SK-N-SH (cell line): ENCODE results near the gene ZNF786. TPM values are rescaled to one million over a fixed set of nuclear protein-coding genes. Genes with fewer than 3 reads are reported as not detected.

Source experiments
- CTCF ChIA-PET: fragments of 300-600, 350-600 bp; formaldehyde crosslinking; extraction: SDS; loops from one replicate; lab custom pipeline; 2021; lab: Yijun Ruan, JAX
- POLR2A ChIA-PET: fragments of 350-600 bp; sonication (Branson Sonifier 250); formaldehyde crosslinking; extraction: SDS; loops from one replicate; lab custom pipeline; 2020; ENCODE audit warnings: antibody characterized with exemption, inconsistent platforms; lab: Yijun Ruan, JAX
- DNase-seq: peaks from one replicate; pipeline ENCODE4 v3.0.0; 2012
- H2AFZ ChIP-seq: fragments of 200-600 bp; sonication (generic); 2 replicates; pipeline ENCODE4 v1.8.1; 2016; ENCODE audit warnings: antibody characterized with exemption, mild to moderate bottlenecking, low read depth
- H3F3A ChIP-seq: fragments of 200-600 bp; sonication (generic); replicated peaks from 2 replicates; pipeline ENCODE3; 2016; ENCODE audit warnings: antibody characterized with exemption, mild to moderate bottlenecking; ENCODE audit not compliant: insufficient read depth
- H3K27ac ChIP-seq, 2 experiments: fragments of 200-500 bp in 1 of 2; fragments of 200-600 bp in 1 of 2; sonication (Bioruptor generic) in 1 of 2; sonication (generic), shearing (Covaris generic) in 1 of 2; 2 replicates each; pipeline versions ENCODE4 v1.5.1 to v1.6.1; 2014 to 2016; ENCODE audit warnings: low read depth in 2 of 2, inconsistent platforms in 1 of 2, low read length in 1 of 2, mild to moderate bottlenecking in 1 of 2, mixed read lengths in 1 of 2
- H3K27me3 ChIP-seq: fragments of 200-600 bp; sonication (generic), shearing (Covaris generic); 2 replicates; pipeline ENCODE4 v1.6.1; 2016; ENCODE audit warnings: mixed run types; ENCODE audit not compliant: insufficient read depth
- H3K36me3 ChIP-seq, 2 experiments: fragments of 200-500 bp in 1 of 2; fragments of 200-600 bp in 1 of 2; sonication (Bioruptor generic) in 1 of 2; sonication (generic) in 1 of 2; replicated peaks in 1 of 2; 2 replicates each; pipeline versions ENCODE3 to v1.5.1; 2014 to 2016; ENCODE audit warnings: low read length in 1 of 2, mild to moderate bottlenecking in 1 of 2; ENCODE audit not compliant: insufficient read depth in 2 of 2, control insufficient read depth in 1 of 2
- H3K4me1 ChIP-seq, 2 experiments: fragments of 200-500 bp in 1 of 2; fragments of 200-600 bp in 1 of 2; sonication (Bioruptor generic) in 1 of 2; sonication (generic), shearing (Covaris generic) in 1 of 2; 2 replicates each; pipeline versions ENCODE4 v1.5.1 to v1.6.1; 2014 to 2016; ENCODE audit warnings: low read depth in 1 of 2, low read length in 1 of 2, mixed run types in 1 of 2; ENCODE audit not compliant: insufficient read depth in 2 of 2, control insufficient read depth in 1 of 2
- H3K4me2 ChIP-seq: fragments of 200-600 bp; sonication (generic), shearing (Covaris generic); 2 replicates; pipeline ENCODE4 v1.6.1; 2017; ENCODE audit warnings: mixed run types
- H3K4me3 ChIP-seq, 2 experiments: fragments of 200-500 bp in 1 of 2; fragments of 200-600 bp in 1 of 2; sonication (Bioruptor generic) in 1 of 2; sonication (generic), shearing (Covaris generic) in 1 of 2; 2 replicates each; pipeline versions ENCODE4 v1.5.1 to v1.8.1; 2014 to 2016; ENCODE audit warnings: low read depth in 2 of 2, inconsistent platforms in 1 of 2, low read length in 1 of 2, mild to moderate bottlenecking in 1 of 2, mixed read lengths in 1 of 2, moderate library complexity in 1 of 2
- H3K79me2 ChIP-seq: fragments of 200-600 bp; sonication (generic); 2 replicates; pipeline ENCODE4 v1.8.1; 2017; ENCODE audit warnings: mild to moderate bottlenecking; ENCODE audit not compliant: insufficient read depth
- H3K9ac ChIP-seq: fragments of 200-600 bp; sonication (generic); 2 replicates; pipeline ENCODE4 v1.6.1; 2017; ENCODE audit warnings: mixed run types
- H3K9me2 ChIP-seq: fragments of 200-600 bp; sonication (generic); 2 replicates; pipeline ENCODE4 v1.6.1; 2017; ENCODE audit warnings: mixed run types
- H3K9me3 ChIP-seq: fragments of 200-600 bp; sonication (generic); 2 replicates; pipeline ENCODE4 v1.6.1; 2017; ENCODE audit warnings: mixed run types, mild to moderate bottlenecking, moderate library complexity
- H4K20me1 ChIP-seq: fragments of 200-600 bp; sonication (generic); 2 replicates; pipeline ENCODE4 v1.6.1; 2017; ENCODE audit warnings: mild to moderate bottlenecking, mixed run types; ENCODE audit not compliant: insufficient read depth
- EP300 ChIP-seq, 2 experiments: IDR thresholded peaks; 2 replicates each; pipeline versions ENCODE4 v1.4.0 to v1.6.1; 2012; ENCODE audit warnings: borderline replicate concordance in 1 of 2, low read depth in 1 of 2, low read length in 1 of 2
- EZH2phosphoT487 ChIP-seq: fragments of 200-600 bp; sonication (generic); IDR thresholded peaks from 2 replicates; pipeline ENCODE4 v1.6.1; 2017; ENCODE audit warnings: low read depth, mixed run types, mild to moderate bottlenecking, antibody characterized with exemption, moderate library complexity, borderline replicate concordance
- FOXJ3 ChIP-seq: sonication (generic); formaldehyde crosslinking; IDR thresholded peaks from 2 replicates; pipeline ENCODE4 v1.5.1; 2020; ENCODE audit warnings: mild to moderate bottlenecking, missing genetic modification reagents
- GATA2 ChIP-seq: sonication (generic); formaldehyde crosslinking; IDR thresholded peaks from 2 replicates; pipeline ENCODE4 v1.5.0; 2020; ENCODE audit warnings: mild to moderate bottlenecking, missing genetic modification reagents
- JUND ChIP-seq: IDR thresholded peaks from 2 replicates; pipeline ENCODE4 v1.4.0; 2012
- MEF2A ChIP-seq: IDR thresholded peaks from 2 replicates; pipeline ENCODE4 v1.4.0; 2012; ENCODE audit warnings: low read depth, borderline replicate concordance
- MXI1 ChIP-seq: IDR thresholded peaks from 2 replicates; pipeline ENCODE4 v1.6.1; 2012; ENCODE audit warnings: mild to moderate bottlenecking, low read depth, low read length, improper control_type of control experiment
- NFIC ChIP-seq: IDR thresholded peaks from 2 replicates; pipeline ENCODE4 v1.4.0; 2012; ENCODE audit warnings: borderline replicate concordance
- NRF1 ChIP-seq: IDR thresholded peaks from 2 replicates; pipeline ENCODE4 v1.6.1; 2012; ENCODE audit warnings: low read depth, mild to moderate bottlenecking, low read length
- RAD21 ChIP-seq: IDR thresholded peaks from 2 replicates; pipeline ENCODE4 v1.6.1; 2012; ENCODE audit warnings: mild to moderate bottlenecking, low read length
- WGBS: methylation state at CpG from one replicate; pipeline ENCODE4 v1.1.6; 2017; ENCODE audit warnings: low lambda C conversion rate; 5-methylcytosine and 5-hydroxymethylcytosine counted together
- polyA plus RNA-seq, 3 experiments: library from polyadenylated mRNA; depleted of rRNA; stranded (reverse); fragments of >200 nt; gene quantifications; 2 replicates each; pipeline ENCODE4 v1.2.3, GENCODE V29; 2012

The ZNF786 gene
- polyA plus RNA-seq, 1 of the 3 experiments (the other 2 are of a cell fraction) = 5.0 TPM

DNA sequence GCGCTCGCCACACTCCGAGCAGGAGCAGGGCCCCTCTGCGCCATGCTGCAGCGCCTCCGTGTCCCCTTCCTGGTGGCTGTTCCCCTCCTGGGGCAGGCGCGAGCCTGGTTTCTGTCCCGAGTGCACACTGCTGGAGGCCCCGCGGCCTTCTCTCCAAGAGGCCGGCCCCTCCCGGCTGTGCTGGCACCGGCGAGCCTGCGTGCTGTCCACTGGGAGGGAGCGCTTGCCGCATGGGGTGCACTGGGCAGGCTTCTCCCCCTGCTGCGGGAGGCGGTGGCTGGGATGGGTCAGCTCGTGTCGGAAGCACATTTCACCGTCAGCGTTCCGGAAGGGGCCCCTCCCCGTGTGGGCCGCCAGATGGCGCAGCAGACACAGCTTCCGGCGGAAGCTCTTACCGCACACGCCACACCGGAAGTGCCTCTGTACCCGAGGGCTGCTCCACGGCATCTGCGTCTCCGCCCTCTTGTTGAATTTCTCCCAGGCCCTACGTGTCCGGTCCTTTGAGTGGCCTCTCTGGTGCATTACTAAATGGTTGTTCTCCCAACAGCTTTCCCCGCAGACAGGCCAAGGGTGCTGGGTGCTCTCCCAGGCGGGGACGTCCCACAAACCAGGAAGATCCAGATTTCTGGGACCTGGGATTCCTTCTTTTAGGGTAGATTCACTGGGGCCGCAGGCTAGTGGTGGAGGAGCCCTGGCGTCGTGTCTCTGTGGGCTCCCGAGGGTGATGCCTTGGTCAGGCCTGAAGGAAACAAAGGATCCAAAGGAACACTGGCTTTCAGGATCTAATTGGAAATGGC, 18.7 kb downstream of the ZNF786 start:
- Histone ChIP-seq H3K9me2 (no peaks in the 10 kb centered on the region), H3K79me2 (no peaks in the 10 kb centered on the region; the same call in 1 of the 2 replicates), H2AFZ (no peak overlapping the region), H3F3A (no peaks in the 10 kb centered on the region), H3K9me3 (no peaks in the 10 kb centered on the region), H4K20me1 (no peaks in the 10 kb centered on the region), H3K4me3 (no peak overlapping the region), H3K4me2 (no peak overlapping the region), H3K36me3 (peaks cover 38 to 46% of the 10 kb centered on the region in 2 experiments), H3K27me3 (no peaks in the 10 kb centered on the region), H3K27ac (no peak overlapping the region), H3K4me1 (no peaks in the 10 kb centered on the region), H3K9ac (no peak overlapping the region)
- CTCF ChIA-PET = interaction anchor here (0.8 to 2.4 kb wide), 6 partner anchors 15 to 75 kb away, joined by 3 to 8 read pairs (median 4); partner anchors contain the start of genes ZNF398 and ZNF425
- POLR2A ChIA-PET = no interaction called here
- TF ChIP-seq RAD21 (0 out of 2 replicates have a peak, but pooled peaks have one; percentile 39), FOXJ3 (CRISPR knock-in tag) (no peak), MXI1 (no peak), EZH2phosphoT487 (no peak), NRF1 (no peak), NFIC (no peak), MEF2A (no peak), GATA2 (CRISPR knock-in tag) (no peak), JUND (no peak)
- DNase-seq = peak; percentile 61
- 92% methylated on average over 44 of the region's 46 CpGs for WGBS

DNA sequence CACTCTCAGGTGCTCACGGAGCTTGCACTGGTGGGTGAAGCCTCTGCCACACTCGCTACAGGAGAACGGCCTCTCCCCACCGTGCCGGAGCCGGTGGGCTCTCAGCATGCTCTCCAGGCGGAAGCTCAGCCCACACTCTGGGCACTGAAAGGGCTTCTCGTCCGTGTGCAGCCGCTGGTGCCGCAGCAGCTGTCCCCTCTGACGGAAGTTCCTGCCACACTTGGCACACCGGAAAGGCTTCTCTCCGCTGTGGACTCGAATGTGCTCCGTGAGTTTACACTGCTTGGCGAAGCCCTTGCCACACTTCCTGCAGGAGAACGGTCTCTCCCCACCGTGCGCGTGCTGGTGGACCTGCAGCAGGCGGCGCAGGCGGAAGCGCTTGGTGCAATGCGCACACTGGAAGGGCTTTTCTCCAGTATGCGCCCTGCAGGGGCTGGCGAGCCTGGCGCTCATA, 19.3 kb downstream of the ZNF786 start:
- H4K20me1 ChIP-seq = no peaks in the 10 kb centered on the region
- CTCF ChIA-PET = interaction anchor here (1.5 to 2.4 kb wide), 3 partner anchors 16 to 54 kb away, joined by 3 to 8 read pairs (median 8); partner anchors contain the start of gene ZNF425

More for the DNA sequence above, 19.3 kb downstream of the ZNF786 start:
- Histone ChIP-seq H3K9ac (no peak overlapping the region), H3K9me2 (no peaks in the 10 kb centered on the region), H3F3A (peaks cover under 1% of the 10 kb centered on the region), H3K4me2 (no peak overlapping the region), H2AFZ (no peak overlapping the region), H3K9me3 (no peaks in the 10 kb centered on the region), H3K4me3 (no peak overlapping the region), H3K27ac (no peak overlapping the region), H3K79me2 (no peaks in the 10 kb centered on the region), H3K4me1 (no peaks in the 10 kb centered on the region), H3K36me3 (peaks cover 37 to 44% of the 10 kb centered on the region in 2 experiments), H3K27me3 (no peaks in the 10 kb centered on the region)
- DNase-seq = no peak
- 98% methylated on average over 29 of the region's 29 CpGs for WGBS
- POLR2A ChIA-PET = no interaction called here
- no peak for TF ChIP-seq EP300 (IDR thresholded peaks at IDR 0.05; ENCODE audit: borderline replicate concordance in 1 of 2, low read depth in 1 of 2, low read length in 1 of 2)
